ENCODE data around the gene ABCC3. TPM values are rescaled to one million over a fixed set of nuclear protein-coding genes. Genes with fewer than 3 reads are reported as not detected.

ABCC3 gene
- total RNA-seq, 4 donors from 2014 or later = 190 to 683 (median 305) TPM

DNA sequence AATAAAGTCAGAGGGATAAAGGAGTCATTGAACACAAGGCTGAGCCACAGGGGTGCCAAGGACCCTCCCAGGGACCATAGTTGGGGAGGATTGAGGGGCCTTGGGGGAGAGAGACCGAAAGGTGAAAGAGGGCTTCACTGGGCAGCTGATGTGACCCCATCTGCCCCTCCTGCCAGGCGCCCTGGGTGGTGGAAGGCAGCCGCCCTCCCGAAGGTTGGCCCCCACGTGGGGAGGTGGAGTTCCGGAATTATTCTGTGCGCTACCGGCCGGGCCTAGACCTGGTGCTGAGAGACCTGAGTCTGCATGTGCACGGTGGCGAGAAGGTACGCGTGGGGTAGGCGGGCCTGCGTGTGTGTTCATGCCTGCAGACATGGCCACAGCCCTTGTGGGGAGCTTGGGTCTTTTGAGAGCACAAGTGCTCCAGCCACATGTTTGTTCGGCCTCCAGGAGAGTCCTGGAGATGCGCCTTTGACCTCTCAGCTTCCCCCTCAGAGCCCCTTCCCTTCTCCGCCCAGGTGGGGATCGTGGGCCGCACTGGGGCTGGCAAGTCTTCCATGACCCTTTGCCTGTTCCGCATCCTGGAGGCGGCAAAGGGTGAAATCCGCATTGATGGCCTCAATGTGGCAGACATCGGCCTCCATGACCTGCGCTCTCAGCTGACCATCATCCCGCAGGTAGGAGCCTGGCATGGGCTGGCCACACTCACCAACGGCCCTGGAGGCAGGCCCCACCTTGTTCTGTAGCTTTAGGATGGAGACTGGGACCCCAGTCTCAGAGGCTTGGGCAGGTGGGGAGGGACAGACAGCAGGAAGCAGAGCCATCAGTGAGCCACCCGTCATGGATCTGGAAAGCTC, 49.0 kb downstream of the ABCC3 start:
- Histone ChIP-seq H3K36me3 (no peaks in the 10 kb centered on the region), H3K9me3 (no peaks in the 10 kb centered on the region), H3K4me3 (no peak overlapping the region), H3K27ac (peak overlapping the region in 3 of 4 donors; percentile 67 to 91 (median 89)), H3K4me1 (peaks cover 0 to 45% (median 7%) of the 10 kb centered on the region in 4 donors), H3K27me3 (no peaks in the 10 kb centered on the region)
- TF ChIP-seq, protein P1, sequence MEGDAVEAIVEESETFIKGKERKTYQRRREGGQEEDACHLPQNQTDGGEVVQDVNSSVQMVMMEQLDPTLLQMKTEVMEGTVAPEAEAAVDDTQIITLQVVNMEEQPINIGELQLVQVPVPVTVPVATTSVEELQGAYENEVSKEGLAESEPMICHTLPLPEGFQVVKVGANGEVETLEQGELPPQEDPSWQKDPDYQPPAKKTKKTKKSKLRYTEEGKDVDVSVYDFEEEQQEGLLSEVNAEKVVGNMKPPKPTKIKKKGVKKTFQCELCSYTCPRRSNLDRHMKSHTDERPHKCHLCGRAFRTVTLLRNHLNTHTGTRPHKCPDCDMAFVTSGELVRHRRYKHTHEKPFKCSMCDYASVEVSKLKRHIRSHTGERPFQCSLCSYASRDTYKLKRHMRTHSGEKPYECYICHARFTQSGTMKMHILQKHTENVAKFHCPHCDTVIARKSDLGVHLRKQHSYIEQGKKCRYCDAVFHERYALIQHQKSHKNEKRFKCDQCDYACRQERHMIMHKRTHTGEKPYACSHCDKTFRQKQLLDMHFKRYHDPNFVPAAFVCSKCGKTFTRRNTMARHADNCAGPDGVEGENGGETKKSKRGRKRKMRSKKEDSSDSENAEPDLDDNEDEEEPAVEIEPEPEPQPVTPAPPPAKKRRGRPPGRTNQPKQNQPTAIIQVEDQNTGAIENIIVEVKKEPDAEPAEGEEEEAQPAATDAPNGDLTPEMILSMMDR (IDR thresholded peaks at IDR 0.05) = no peak
- TF ChIP-seq POLR2A (IDR thresholded peaks at IDR 0.05) = no peak
- DNase-seq = no peak

DNA sequence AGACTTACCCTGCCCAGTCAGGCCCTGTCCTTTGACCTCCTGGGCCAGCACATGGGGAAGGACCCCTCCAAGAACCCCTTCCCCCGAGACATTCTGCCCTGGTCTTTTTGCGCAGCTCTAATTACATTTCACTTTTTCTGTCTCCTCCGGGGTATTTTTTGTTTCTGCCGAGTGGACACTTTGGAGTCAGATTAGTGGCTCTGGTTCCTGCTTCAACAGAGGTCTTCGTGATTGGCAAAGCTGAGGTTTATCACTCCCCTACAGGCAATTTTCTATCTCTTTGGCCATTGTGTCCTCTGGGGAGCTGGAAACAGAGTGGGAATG, 49.6 kb downstream of the ABCC3 start:
- Histone ChIP-seq H3K27me3 (no peaks in the 10 kb centered on the region), H3K4me1 (peaks cover 0 to 50% (median 7%) of the 10 kb centered on the region in 4 donors), H3K4me3 (no peak overlapping the region), H3K27ac (peak overlapping the region in 3 of 4 donors; percentile 67 to 91 (median 89)), H3K36me3 (no peaks in the 10 kb centered on the region), H3K9me3 (no peaks in the 10 kb centered on the region)
- no peak for TF ChIP-seq POLR2A (IDR thresholded peaks at IDR 0.05)
- TF ChIP-seq, protein P1 (IDR thresholded peaks at IDR 0.05) = no peak
- no peak for DNase-seq

DNA sequence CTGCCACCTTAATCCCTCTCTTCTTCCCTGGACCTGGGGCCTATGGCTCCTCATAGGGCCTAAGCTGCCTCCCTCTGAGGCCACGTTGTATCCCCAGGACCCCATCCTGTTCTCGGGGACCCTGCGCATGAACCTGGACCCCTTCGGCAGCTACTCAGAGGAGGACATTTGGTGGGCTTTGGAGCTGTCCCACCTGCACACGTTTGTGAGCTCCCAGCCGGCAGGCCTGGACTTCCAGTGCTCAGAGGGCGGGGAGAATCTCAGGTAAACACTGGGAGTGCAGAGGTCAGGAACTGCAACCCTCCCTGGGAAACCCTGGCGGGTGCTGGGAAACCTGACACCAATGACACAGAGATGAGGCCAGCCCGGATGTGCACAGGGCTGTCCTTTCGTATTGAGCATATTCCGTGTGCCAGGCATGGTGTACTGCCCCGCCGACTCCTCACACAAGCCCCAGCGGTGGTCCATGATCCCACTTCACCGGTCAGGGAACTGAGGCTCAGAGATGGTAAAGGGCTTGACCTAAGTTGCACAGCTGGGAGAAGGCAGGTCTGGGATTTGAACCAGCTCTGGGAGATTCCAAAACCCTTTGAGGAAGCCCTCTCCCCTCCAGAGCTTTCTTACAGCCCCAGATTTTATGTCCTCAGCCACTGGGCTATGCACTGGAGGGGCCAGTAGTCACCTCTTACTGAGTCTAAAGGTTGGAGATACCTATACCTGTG, 50.1 kb downstream of the ABCC3 start:
- Histone ChIP-seq H3K4me3 (no peak overlapping the region), H3K9me3 (no peaks in the 10 kb centered on the region), H3K27me3 (no peaks in the 10 kb centered on the region), H3K4me1 (peaks cover 0 to 56% (median 7%) of the 10 kb centered on the region in 4 donors), H3K27ac (peak overlapping the region in 3 of 4 donors; percentile 67 to 91 (median 89)), H3K36me3 (no peaks in the 10 kb centered on the region)
- TF ChIP-seq, protein P1 (IDR thresholded peaks at IDR 0.05) = peak in 1 of 6 experiments; percentile 13
- TF ChIP-seq POLR2A (IDR thresholded peaks at IDR 0.05) = peak; percentile 17 to 52
- DNase-seq = peak in 2 of 3 donors; percentile 82 to 83

DNA sequence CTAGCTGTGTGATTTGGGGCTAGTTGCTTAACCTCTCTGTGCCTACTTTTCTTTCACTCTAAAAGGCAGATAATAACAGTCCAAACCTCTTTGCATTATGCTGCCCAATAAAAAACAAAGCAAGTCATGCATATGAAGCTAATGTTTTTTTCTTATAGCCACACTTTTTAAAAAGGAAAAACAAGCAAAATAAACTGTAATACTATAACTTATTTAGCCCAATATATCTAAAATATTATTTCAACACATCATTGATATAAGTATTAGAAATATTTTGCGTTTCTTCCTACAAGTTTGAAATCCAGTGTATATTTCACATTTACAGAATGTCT, 50.6 kb downstream of the ABCC3 start:
- H3K4me3 ChIP-seq = no peak overlapping the region
- H3K27me3 ChIP-seq = no peaks in the 10 kb centered on the region
- H3K9me3 ChIP-seq = no peaks in the 10 kb centered on the region
- TF ChIP-seq, protein P1 (IDR thresholded peaks at IDR 0.05) = no peak
- TF ChIP-seq POLR2A (IDR thresholded peaks at IDR 0.05) = no peak
- H3K36me3 ChIP-seq = no peaks in the 10 kb centered on the region
- peaks cover 0 to 61% (median 7%) of the 10 kb centered on the region in 4 donors for H3K4me1 ChIP-seq
- DNase-seq = no peak
- peak overlapping the region in 3 of 4 donors; percentile 67 to 91 (median 89) for H3K27ac ChIP-seq

DNA sequence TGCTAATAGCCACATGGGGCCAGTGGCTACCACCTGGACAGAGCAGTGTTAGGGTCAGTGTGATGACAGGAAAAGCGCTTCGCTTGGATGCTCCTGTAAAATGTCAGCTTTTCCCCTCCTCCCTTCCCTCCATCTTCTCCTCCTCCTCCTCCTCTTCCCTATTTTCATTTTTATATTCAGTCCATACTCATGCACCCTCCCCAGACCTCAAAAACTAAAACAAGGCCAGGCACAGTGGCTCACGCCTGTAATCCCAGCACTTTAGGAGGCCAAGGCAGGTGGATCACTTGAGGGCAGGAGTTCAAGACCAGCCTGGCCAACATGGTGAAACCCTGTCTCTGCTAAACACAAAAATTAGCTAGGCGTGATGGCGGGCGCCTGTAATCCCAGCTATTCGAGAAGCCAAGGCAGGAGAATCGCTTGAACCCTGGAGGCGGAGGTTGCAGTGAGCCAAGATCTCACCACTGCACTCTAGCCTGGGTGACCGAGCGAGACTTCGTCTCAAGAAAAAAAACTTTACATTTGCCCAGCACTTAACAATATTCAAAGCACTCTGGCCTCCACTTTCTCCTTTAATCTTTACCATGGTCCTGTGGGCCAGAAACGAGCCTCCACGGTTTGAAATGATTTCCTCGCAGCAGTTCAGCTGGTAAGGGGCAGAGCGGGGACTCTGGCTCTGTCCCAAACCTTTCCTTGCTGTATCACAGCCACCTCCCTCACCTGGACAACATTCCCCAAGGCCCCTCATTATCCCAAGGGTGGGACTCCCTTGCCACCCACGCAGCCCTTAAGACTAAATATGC, 51.2 kb downstream of the ABCC3 start:
- Histone ChIP-seq H3K9me3 (no peaks in the 10 kb centered on the region), H3K4me1 (peaks cover 0 to 67% (median 10%) of the 10 kb centered on the region in 4 donors), H3K27me3 (no peaks in the 10 kb centered on the region), H3K27ac (peak overlapping the region in 3 of 4 donors; percentile 67 to 91 (median 89)), H3K4me3 (peak overlapping the region in 1 of 4 donors; percentile 10), H3K36me3 (no peaks in the 10 kb centered on the region)
- TF ChIP-seq, protein P1 (IDR thresholded peaks at IDR 0.05) = no peak
- TF ChIP-seq POLR2A (IDR thresholded peaks at IDR 0.05) = no peak
- no peak for DNase-seq

Measured in Peyer's patch (tissue), 4 donors.